Fibroblast of peridontal ligament (primary cell): ENCODE results near the gene SDR42E2.
"Not testable (repeated sequence)": the region's sequence is repeated elsewhere in the genome, so short reads cannot be mapped to it uniquely, and the experiment has no call there.

ENCODE experiments used
- DNase-seq: peaks from one replicate; pipeline ENCODE4 v3.0.0-alpha.2; 2010; ENCODE audit errors: extremely low read depth

Gene SDR42E2

GRCh38 chr16:22161999-22162655, at the start of gene SDR42E2:
Gene SDR42E2 (plus strand): TSS chr16:22162506. CDS start chr16:22165583, 3,077 bp downstream.
- no peak for DNase-seq

GRCh38 chr16:22116095-22116700, 46.1 kb upstream of the SDR42E2 start:
- no peak for DNase-seq

GRCh38 chr16:22117609-22118008, 44.7 kb upstream of the SDR42E2 start:
- no peak for DNase-seq

- DNase-seq = no peak
Observed at GRCh38 chr16:22120440-22120839, 41.9 kb upstream of the SDR42E2 start.

GRCh38 chr16:22122239-22122638, 40.1 kb upstream of the SDR42E2 start:
- no peak for DNase-seq

- no peak for DNase-seq
Observed at GRCh38 chr16:22123146-22123545, 39.2 kb upstream of the SDR42E2 start.

GRCh38 chr16:22123759-22124490, 38.4 kb upstream of the SDR42E2 start:
- DNase-seq = no peak

GRCh38 chr16:22124583-22125284, 37.6 kb upstream of the SDR42E2 start:
- no peak for DNase-seq

- peak; percentile 15 for DNase-seq
Observed at GRCh38 chr16:22126037-22126558, 36.2 kb upstream of the SDR42E2 start.

- DNase-seq = not testable (repeated sequence)
Observed at GRCh38 chr16:22128537-22128936, 33.8 kb upstream of the SDR42E2 start.

GRCh38 chr16:22130528-22130927, 31.8 kb upstream of the SDR42E2 start:
- no peak for DNase-seq

GRCh38 chr16:22132801-22133200, 29.5 kb upstream of the SDR42E2 start:
- DNase-seq = no peak

- no peak for DNase-seq
Observed at GRCh38 chr16:22138482-22138881, 23.8 kb upstream of the SDR42E2 start.

GRCh38 chr16:22139008-22139407, 23.3 kb upstream of the SDR42E2 start:
- DNase-seq = no peak

- no peak for DNase-seq
Observed at GRCh38 chr16:22139732-22140131, 22.6 kb upstream of the SDR42E2 start.

- peak; percentile 15 for DNase-seq
Observed at GRCh38 chr16:22141767-22142166, 20.5 kb upstream of the SDR42E2 start.

GRCh38 chr16:22144520-22144919, 17.8 kb upstream of the SDR42E2 start:
- no peak for DNase-seq

GRCh38 chr16:22147853-22148252, 14.5 kb upstream of the SDR42E2 start:
- no peak for DNase-seq

GRCh38 chr16:22151246-22151998, 10.9 kb upstream of the SDR42E2 start:
- DNase-seq = no peak

GRCh38 chr16:22152316-22152715, 10.0 kb upstream of the SDR42E2 start:
- DNase-seq = no peak

GRCh38 chr16:22153078-22153477, 9.2 kb upstream of the SDR42E2 start:
- not testable (repeated sequence) for DNase-seq
